RPMI7951 (cell line): ENCODE results near the gene P2RX7. TPM values are rescaled to one million over a fixed set of nuclear protein-coding genes. Genes with fewer than 3 reads are reported as not detected.
A peak's percentile ranks its signal among the peaks of the same experiment; 100 is the strongest.
"Not testable (repeated sequence)": the region's sequence is repeated elsewhere in the genome, so short reads cannot be mapped to it uniquely, and the experiment has no call there.

Experiments
- DNase-seq: peaks from one replicate; pipeline ENCODE4 v3.0.0-alpha.2; 2012; ENCODE audit warnings: low read depth
- total RNA-seq: library from RNA; depleted of rRNA; stranded (reverse); fragments of >200 nt; shearing (Covaris generic); gene quantifications from 2 replicates; pipeline ENCODE4 v1.2.3, GENCODE V29; 2014

P2RX7 gene
- total RNA-seq, 1 experiment from 2014 or later, result 5.0 TPM

GRCh38 chr12:121170611-121171260 is 38.1 kb downstream of the P2RX7 start:
- peak; percentile 7 for DNase-seq

- no peak for DNase-seq
Observed at GRCh38 chr12:121172145-121172544, 39.5 kb downstream of the P2RX7 start.

GRCh38 chr12:121175383-121176119 is 42.9 kb downstream of the P2RX7 start:
- no peak for DNase-seq

GRCh38 chr12:121176826-121177529 is 44.3 kb downstream of the P2RX7 start:
- DNase-seq, result no peak

- peak; percentile 42 for DNase-seq
Observed at GRCh38 chr12:121181181-121181580, 48.5 kb downstream of the P2RX7 start.

- no peak for DNase-seq
Observed at GRCh38 chr12:121182222-121182893, 49.7 kb downstream of the P2RX7 start.

GRCh38 chr12:121184425-121184824 is 51.7 kb downstream of the P2RX7 start:
- no peak for DNase-seq

GRCh38 chr12:121184984-121185889 is 52.6 kb downstream of the P2RX7 start:
- no peak for DNase-seq

- no peak for DNase-seq
Observed at GRCh38 chr12:121186826-121187225, 54.1 kb downstream of the P2RX7 start.

- no peak for DNase-seq
Observed at GRCh38 chr12:121187501-121187900, 54.8 kb downstream of the P2RX7 start.

GRCh38 chr12:121188227-121188626 is 55.6 kb downstream of the P2RX7 start:
- DNase-seq, result no peak

GRCh38 chr12:121189131-121189530 is 56.5 kb downstream of the P2RX7 start:
- DNase-seq, result no peak

GRCh38 chr12:121189619-121190155 is 57.0 kb downstream of the P2RX7 start:
- DNase-seq, result no peak

- peak; percentile 75 for DNase-seq
Observed at GRCh38 chr12:121190523-121191031, 57.9 kb downstream of the P2RX7 start.

- DNase-seq, result no peak
Observed at GRCh38 chr12:121191151-121191550, 58.5 kb downstream of the P2RX7 start.

- DNase-seq, result no peak
Observed at GRCh38 chr12:121196902-121197301, 64.2 kb downstream of the P2RX7 start.

- no peak for DNase-seq
Observed at GRCh38 chr12:121198949-121199348, 66.3 kb downstream of the P2RX7 start.

- not testable (repeated sequence) for DNase-seq
Observed at GRCh38 chr12:121201140-121201539, 68.5 kb downstream of the P2RX7 start.

GRCh38 chr12:121202407-121203355 is 70.0 kb downstream of the P2RX7 start:
- DNase-seq, result no peak
